Lung (tissue), 12 donors: ENCODE results near the gene SCNN1G. TPM values are rescaled to one million over a fixed set of nuclear protein-coding genes. Genes with fewer than 3 reads are reported as not detected.

ENCODE experiments used
- ATAC-seq: fragments of 200-7000 bp; cut with Tn5 transposase; one replicate; pipeline ENCODE4 v1.9.1; 2020; ENCODE audit warnings: moderate number of reproducible peaks; ENCODE audit not compliant: insufficient read depth, low FRiP score
- DNase-seq, 3 donors: peaks; one replicate each; pipeline ENCODE4 v3.0.0-alpha.2; 2013 to 2017
- H3K27ac ChIP-seq, 2 donors: one replicate each; pipeline ENCODE4 v1.5.1; 2013; ENCODE audit warnings: mild to moderate bottlenecking in 2 of 2, moderate library complexity in 2 of 2, control low read depth in 1 of 2, inconsistent platforms in 1 of 2, low read depth in 1 of 2, low read length in 1 of 2
- H3K27me3 ChIP-seq, 3 donors: one replicate each; pipeline ENCODE4 v1.5.1; 2013; ENCODE audit warnings: low read length in 2 of 3; ENCODE audit not compliant: control insufficient read depth in 3 of 3, insufficient read depth in 3 of 3
- H3K36me3 ChIP-seq, 4 donors: one replicate each; pipeline ENCODE4 v1.5.1; 2013; ENCODE audit warnings: low read length in 4 of 4, mild to moderate bottlenecking in 1 of 4, moderate library complexity in 1 of 4; ENCODE audit not compliant: control insufficient read depth in 4 of 4, insufficient read depth in 4 of 4
- H3K4me1 ChIP-seq, 5 donors: one replicate each; pipeline ENCODE4 v1.5.1; 2013; ENCODE audit warnings: low read length in 5 of 5, mild to moderate bottlenecking in 2 of 5, moderate library complexity in 1 of 5; ENCODE audit not compliant: control insufficient read depth in 5 of 5, insufficient read depth in 5 of 5
- H3K4me3 ChIP-seq: one replicate; pipeline ENCODE4 v1.5.1; 2013; ENCODE audit warnings: mild to moderate bottlenecking, control low read depth, moderate library complexity
- H3K9ac ChIP-seq, 2 donors: one replicate each; pipeline ENCODE4 v1.5.1; 2013; ENCODE audit warnings: low read length in 2 of 2, control low read depth in 1 of 2; ENCODE audit not compliant: insufficient read depth in 1 of 2
- H3K9me3 ChIP-seq, 4 donors: one replicate each; pipeline ENCODE4 v1.5.1; 2013; ENCODE audit warnings: low read length in 3 of 4, mild to moderate bottlenecking in 1 of 4, moderate library complexity in 1 of 4; ENCODE audit not compliant: control insufficient read depth in 4 of 4, insufficient read depth in 3 of 4
- CTCF ChIP-seq: IDR thresholded peaks from 2 replicates; pipeline ENCODE4 v1.5.1; 2012; ENCODE audit warnings: mild to moderate bottlenecking; ENCODE audit errors: control extremely low read depth, extremely low read depth
- WGBS, 2 donors: extraction: QIAGEN DNeasy Blood & Tissue Kit; methylation state at CpG; one replicate each; pipeline ENCODE4 v1.1.7; 2013; 5-methylcytosine and 5-hydroxymethylcytosine counted together
- polyA plus RNA-seq, 2 donors: library from polyadenylated mRNA; stranded (reverse); fragments of 200-250 nt; gene quantifications; one replicate each; pipeline ENCODE4 v1.2.1, GENCODE V29; 2013
- total RNA-seq, 2 donors: library from RNA; depleted of rRNA in 1 of 2; stranded (reverse); fragments of >200 nt in 1 of 2; gene quantifications; one replicate each; pipeline ENCODE4 v1.2.1, GENCODE V29; 2014 to 2021
- donor health status: control.
- donor health status: control.
- donor health status: Bipolar disorder and iron deficiency.
- donor health status: healthy.
- donor health status: DM: yes; HTN: yes; CAD: no.

The SCNN1G gene
- total and polyA plus RNA-seq, 4 donors, result 7.3 to 16.8 (median 11.3) TPM

- Histone ChIP-seq H3K9me3 (peaks cover 0 to 2% (median 0%) of the 10 kb centered on the region in 4 donors), H3K27me3 (no peaks in the 10 kb centered on the region), H3K27ac (no peak overlapping the region), H3K4me1 (no peaks in the 10 kb centered on the region), H3K36me3 (peaks cover 0 to 5% (median 0%) of the 10 kb centered on the region in 4 donors), H3K4me3 (no peak overlapping the region), H3K9ac (no peak overlapping the region)
- DNase-seq (no peak), ATAC-seq (no peak)
- TF ChIP-seq CTCF, result no peak
- WGBS, 2 donors, result 77 to 83% methylated on average over 3 of the region's 3 CpGs
Measured at GRCh38 chr16:23213831-23214230, 31.3 kb downstream of the SCNN1G start.

- Histone ChIP-seq H3K27me3 (no peaks in the 10 kb centered on the region), H3K4me3 (no peak overlapping the region), H3K4me1 (no peaks in the 10 kb centered on the region), H3K9ac (no peak overlapping the region), H3K36me3 (peaks cover 0 to 5% (median 0%) of the 10 kb centered on the region in 4 donors), H3K9me3 (peaks cover 0 to 2% (median 0%) of the 10 kb centered on the region in 4 donors), H3K27ac (no peak overlapping the region)
- TF ChIP-seq CTCF, result no peak
- 68 to 74% methylated on average over 7 of the region's 7 CpGs for WGBS, 2 donors
- ATAC-seq (no peak), DNase-seq (no peak)
Measured at GRCh38 chr16:23214796-23215195, 32.3 kb downstream of the SCNN1G start.

DNA sequence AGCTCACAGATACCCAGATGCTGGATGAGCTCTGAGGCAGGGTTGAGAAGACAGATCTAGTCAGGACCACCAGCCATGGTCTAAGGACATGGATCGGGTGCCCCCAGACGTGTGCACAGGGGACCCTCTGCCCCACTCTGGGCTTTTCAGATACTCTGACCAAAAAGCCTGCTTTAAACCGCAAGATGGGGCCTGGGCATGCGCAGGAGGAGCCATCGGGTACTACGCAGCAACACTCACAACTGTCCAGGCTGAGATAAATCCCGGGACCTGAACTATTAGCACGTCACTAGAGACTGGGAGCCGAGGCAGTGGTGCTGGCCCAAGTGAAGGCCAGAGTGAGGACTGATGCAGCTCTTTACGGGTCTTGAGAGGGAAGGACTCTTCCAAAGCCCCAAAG, 32.9 kb downstream of the SCNN1G start:
- H3K27ac ChIP-seq, result no peak overlapping the region
- 93 to 95% methylated on average over 10 of the region's 10 CpGs for WGBS, 2 donors
- DNase-seq, result no peak
- H3K36me3 ChIP-seq, result peaks cover 0 to 5% (median 0%) of the 10 kb centered on the region in 4 donors
- ATAC-seq, result no peak
- no peaks in the 10 kb centered on the region for H3K4me1 ChIP-seq
- H3K9ac ChIP-seq, result no peak overlapping the region
- no peak for TF ChIP-seq CTCF
- H3K27me3 ChIP-seq, result no peaks in the 10 kb centered on the region
- H3K4me3 ChIP-seq, result no peak overlapping the region
- peaks cover 0 to 2% (median 0%) of the 10 kb centered on the region in 4 donors for H3K9me3 ChIP-seq

DNA sequence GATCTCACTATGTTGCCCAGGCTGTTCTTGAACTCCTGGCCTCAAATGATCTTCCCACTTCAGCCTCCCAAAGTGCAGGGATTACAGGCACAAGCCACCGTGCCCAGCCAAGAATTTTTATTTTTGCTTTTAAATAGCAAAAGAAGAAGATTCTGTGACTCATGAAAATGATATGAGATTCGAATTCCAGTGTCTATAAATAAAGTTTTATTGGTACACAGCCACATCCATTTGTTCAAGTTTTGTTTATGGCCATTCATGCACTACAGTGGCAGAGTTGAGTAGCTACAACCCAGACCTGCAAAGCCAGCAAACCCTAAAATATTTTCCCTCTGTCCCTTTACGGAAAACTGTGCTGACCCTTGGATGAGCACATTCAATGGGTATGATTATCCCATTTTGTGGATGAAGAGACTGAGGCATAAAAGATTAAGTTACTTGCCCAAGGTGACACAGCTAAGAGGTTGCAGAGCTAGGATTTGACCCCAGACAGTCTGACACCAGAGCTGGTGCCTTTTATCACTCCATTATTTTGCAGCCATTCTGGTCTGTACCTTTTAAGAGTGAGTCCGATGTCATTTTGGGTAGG, 34.2 kb downstream of the SCNN1G start:
- Histone ChIP-seq H3K4me1 (no peaks in the 10 kb centered on the region), H3K9me3 (peaks cover 0 to 2% (median 0%) of the 10 kb centered on the region in 4 donors), H3K36me3 (peaks cover 0 to 5% (median 0%) of the 10 kb centered on the region in 4 donors), H3K27ac (no peak overlapping the region), H3K4me3 (no peak overlapping the region), H3K9ac (no peak overlapping the region), H3K27me3 (no peaks in the 10 kb centered on the region)
- DNase-seq (no peak), ATAC-seq (no peak)
- 76 to 90% methylated on average over 4 of the region's 4 CpGs for WGBS, 2 donors
- no peak for TF ChIP-seq CTCF
